Activated CD4-positive, alpha-beta T cell treated with anti-CD3 and anti-CD28 coated beads for 36 hours (primary cell): Measurements from ENCODE around the gene RBBP7. TPM values are rescaled to one million over a fixed set of nuclear protein-coding genes. Genes with fewer than 3 reads are reported as not detected.
A peak's percentile ranks its signal among the peaks of the same experiment; 100 is the strongest.

Experiments
- ATAC-seq: fragments of 200-7000 bp; cut with Tn5 transposase; one replicate; pipeline ENCODE4 v1.10.0; 2021; ENCODE audit warnings: mild to moderate bottlenecking, moderate library complexity
- CTCF ChIA-PET: fragments of 350-600 bp; sonication (Branson Sonifier 250); formaldehyde crosslinking; loops from one replicate; lab custom pipeline; 2021; ENCODE audit warnings: antibody characterized with exemption; lab: Charles Lee
- POLR2A ChIA-PET: fragments of 350-600 bp; sonication (Branson Sonifier 250); formaldehyde crosslinking; loops from one replicate; lab custom pipeline; 2021; ENCODE audit warnings: antibody characterized with exemption, inconsistent platforms; lab: Charles Lee
- DNase-seq: peaks from one replicate; pipeline ENCODE4 v3.0.0-alpha.2; 2020
- H3K27ac Mint-ChIP-seq: one replicate; pipeline ENCODE4 v1.8.0; 2021; ENCODE audit warnings: mixed read lengths
- H3K27me3 Mint-ChIP-seq: one replicate; pipeline ENCODE4 v1.8.0; 2021; ENCODE audit warnings: mixed read lengths
- H3K36me3 Mint-ChIP-seq: one replicate; pipeline ENCODE4 v1.8.0; 2021; ENCODE audit warnings: low read depth, mixed read lengths
- H3K4me1 Mint-ChIP-seq: one replicate; pipeline ENCODE4 v1.8.0; 2021; ENCODE audit warnings: mixed read lengths
- H3K4me3 Mint-ChIP-seq: one replicate; pipeline ENCODE4 v1.8.0; 2021; ENCODE audit warnings: mild to moderate bottlenecking, moderate library complexity, mixed read lengths
- H3K9me3 Mint-ChIP-seq: one replicate; pipeline ENCODE4 v1.8.0; 2021; ENCODE audit warnings: low read depth, mixed read lengths
- intact Hi-C, 2 experiments: fragments of 100-400 bp; cut with DNase I in 1 of 2; cut with micrococcal nuclease in 1 of 2; formaldehyde crosslinking; loops; one replicate each; pipeline versions ENCODE4 v1.14.2 to v1.15.1; 2022 to 2024; cut with DNase I, micrococcal nuclease
- total RNA-seq, 2 experiments: library from RNA; stranded (reverse); gene quantifications; one replicate each; pipeline ENCODE4 v1.2.3, GENCODE V29; 2021

The RBBP7 gene
- total RNA-seq, result 100 to 1,000 TPM; 198 to 238 TPM

DNA sequence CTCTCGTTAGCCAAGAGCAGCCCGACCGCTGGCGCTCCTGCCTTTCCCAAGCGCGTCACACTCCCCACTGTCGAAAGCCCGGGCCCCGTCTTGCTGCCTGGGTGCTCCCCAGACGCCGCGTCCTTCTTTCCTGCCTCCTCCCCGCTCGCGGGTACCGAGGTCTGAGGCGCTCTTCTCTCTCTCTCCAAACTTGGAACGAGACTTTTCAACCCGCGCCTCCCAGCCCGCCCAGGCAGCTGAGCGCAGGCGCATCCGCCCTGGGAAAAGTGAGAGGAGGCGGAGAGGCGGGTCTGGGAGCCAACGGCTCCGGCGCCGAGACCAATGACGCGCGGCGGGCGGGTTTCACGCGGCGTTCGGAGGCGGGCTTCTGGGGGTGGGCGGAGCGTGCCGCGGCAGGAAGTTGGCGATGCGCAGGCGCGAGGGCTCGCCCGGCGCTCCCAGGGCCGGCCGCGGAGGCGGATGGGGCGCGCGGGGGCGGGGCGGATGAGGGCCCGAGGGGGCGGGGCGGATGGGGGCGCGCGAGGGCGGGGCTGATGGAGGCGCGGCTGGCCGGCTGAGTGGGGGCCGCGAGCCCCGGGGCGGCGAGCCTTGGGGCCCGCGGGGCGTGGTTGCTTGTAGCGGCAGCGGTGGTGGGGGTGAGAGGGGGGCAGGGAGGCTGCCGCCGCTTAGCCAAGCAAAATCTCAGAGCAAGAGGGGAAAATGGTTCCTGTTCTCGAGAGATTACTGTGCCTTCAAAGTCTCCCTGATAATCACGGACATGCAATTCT is at the start of gene RBBP7:
Gene RBBP7, minus strand, starts transcription at position 268 of the 767 bp plus-strand sequence. CDS start 309 bp downstream, outside the sequence.
- H3K36me3 Mint-ChIP-seq, result peaks cover 28% of the 10 kb centered on the region
- peaks cover 24% of the 10 kb centered on the region for H3K4me1 Mint-ChIP-seq
- intact Hi-C loops, result loop anchor here (1.0 to 10.0 kb wide), 7 partner anchors 13 to 1133 kb away; partner anchors contain the start of genes TXLNG (in 2 of the 2), AP1S2 (in 1 of the 2), CA5B (in 1 of the 2) and REPS2 (in 1 of the 2)
- H3K27ac Mint-ChIP-seq, result peak within 1 kb of the TSS; percentile 95
- CTCF ChIA-PET, result interaction anchor here (1.3 kb wide), 1 partner anchor 13 kb away, joined by 3 read pairs; no protein-coding TSS in a partner anchor
- ATAC-seq, result peak; percentile 84
- H3K4me3 Mint-ChIP-seq, result peak within 1 kb of the TSS; percentile 93
- DNase-seq, result peak; percentile 93
- peaks cover 2% of the 10 kb centered on the region for H3K27me3 Mint-ChIP-seq
- H3K9me3 Mint-ChIP-seq, result no peaks in the 10 kb centered on the region
- POLR2A ChIA-PET, result no interaction called here

DNA sequence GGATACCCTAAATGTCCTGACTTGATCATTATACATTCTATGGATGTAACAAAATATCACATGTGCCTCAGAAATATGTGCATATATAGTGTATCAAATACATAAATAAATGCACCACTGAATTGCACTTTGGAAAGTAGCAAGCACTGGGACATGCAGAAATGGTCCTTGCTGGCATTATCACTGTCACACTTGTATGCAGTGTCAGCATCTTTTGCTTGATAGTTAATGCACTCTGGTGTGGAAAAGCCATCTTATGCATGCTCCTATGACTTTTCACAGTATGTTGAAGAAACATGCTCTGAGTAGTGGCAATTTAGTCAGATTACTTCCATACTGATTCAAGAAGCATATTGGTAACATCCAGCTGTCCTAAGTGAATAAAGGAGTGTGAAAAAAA is 48.8 kb upstream of the RBBP7 start:
- no peak overlapping the region for H3K4me3 Mint-ChIP-seq

DNA sequence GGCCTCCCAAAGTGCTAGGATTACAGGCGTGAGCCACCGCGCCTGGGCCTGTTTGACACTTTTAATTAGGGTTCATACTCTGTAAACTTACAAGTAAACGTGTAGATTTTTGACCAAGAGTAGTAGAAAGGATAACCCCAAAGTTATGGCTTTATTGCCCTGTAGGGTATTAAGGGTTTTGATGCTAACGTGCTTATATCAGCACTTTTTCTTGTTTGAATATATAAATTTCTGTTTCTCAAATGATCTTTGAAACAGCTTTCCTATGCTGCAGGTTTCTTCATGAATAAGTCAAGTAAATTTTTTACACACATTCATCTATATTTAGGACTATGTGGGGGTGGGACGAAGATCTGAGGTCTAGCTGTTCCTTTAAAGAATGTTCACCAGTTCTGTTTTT is 47.0 kb upstream of the RBBP7 start:
- Mint-ChIP-seq H3K9me3 (no peaks in the 10 kb centered on the region), H3K4me1 (no peaks in the 10 kb centered on the region), H3K27me3 (peaks cover 3% of the 10 kb centered on the region), H3K36me3 (no peaks in the 10 kb centered on the region), H3K4me3 (no peak overlapping the region), H3K27ac (no peak overlapping the region)
- CTCF ChIA-PET, result interaction anchor here (0.9 kb wide), 1 partner anchor 345 kb away, joined by 3 read pairs; no protein-coding TSS in a partner anchor
- POLR2A ChIA-PET, result no interaction called here
- ATAC-seq (no peak), DNase-seq (no peak)
- intact Hi-C loops, result no loop called here

More for the DNA sequence above, 48.8 kb upstream of the RBBP7 start:
- no peak for DNase-seq
- POLR2A ChIA-PET, result no interaction called here
- no peak overlapping the region for H3K27ac Mint-ChIP-seq
- H3K4me1 Mint-ChIP-seq, result no peaks in the 10 kb centered on the region
- CTCF ChIA-PET, result no interaction called here
- no peak for ATAC-seq
- intact Hi-C loops, result no loop called here
- H3K9me3 Mint-ChIP-seq, result no peaks in the 10 kb centered on the region
- peaks cover 3% of the 10 kb centered on the region for H3K27me3 Mint-ChIP-seq
- no peaks in the 10 kb centered on the region for H3K36me3 Mint-ChIP-seq

DNA sequence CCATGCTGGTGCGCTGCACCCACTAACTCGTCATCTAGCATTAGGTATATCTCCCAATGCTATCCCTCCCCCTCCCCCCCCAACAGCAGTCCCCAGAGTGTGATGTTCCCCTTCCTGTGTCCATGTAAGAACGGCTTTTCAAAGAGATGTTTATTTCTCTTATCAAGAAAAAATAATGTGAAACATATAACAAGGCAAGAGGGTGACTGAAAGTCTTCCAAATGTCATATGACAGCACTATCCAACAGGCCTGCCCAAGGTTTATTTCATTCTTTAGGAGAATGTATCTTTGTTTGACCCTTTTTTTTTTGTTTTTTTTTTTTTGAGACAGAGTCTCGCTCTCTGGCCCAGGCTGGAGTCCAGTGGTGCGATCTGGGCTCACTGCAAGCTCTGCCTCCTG is 46.4 kb upstream of the RBBP7 start:
- CTCF ChIA-PET, result interaction anchor here (1.1 kb wide), 1 partner anchor 26 kb away, joined by 3 read pairs; no protein-coding TSS in a partner anchor

DNA sequence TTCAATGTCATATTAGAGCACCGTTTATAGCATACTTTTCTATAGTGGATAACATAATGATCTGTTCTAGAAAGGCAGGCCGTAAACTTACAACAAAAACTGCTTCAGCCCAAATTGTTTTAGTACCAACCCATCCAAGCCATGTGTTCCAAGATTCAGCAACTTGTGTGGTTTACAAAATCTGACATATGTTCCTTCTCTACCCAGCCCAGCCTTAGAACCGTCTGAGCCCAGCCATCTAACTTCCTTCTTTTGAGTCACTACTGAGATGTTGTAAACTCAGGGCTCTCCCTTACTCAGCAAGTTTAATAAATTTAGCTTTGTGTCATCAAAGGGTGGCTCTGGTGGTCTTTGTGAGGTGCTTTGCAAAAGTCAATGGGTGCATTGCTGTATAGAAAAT is 43.9 kb upstream of the RBBP7 start:
- ChIA-PET CTCF (no interaction called here), POLR2A (no interaction called here)
- Mint-ChIP-seq H3K27ac (no peak overlapping the region), H3K36me3 (no peaks in the 10 kb centered on the region), H3K4me3 (no peak overlapping the region), H3K4me1 (no peaks in the 10 kb centered on the region), H3K9me3 (no peaks in the 10 kb centered on the region), H3K27me3 (peaks cover 3% of the 10 kb centered on the region)
- intact Hi-C loops, result no loop called here
- no peak for DNase-seq
- no peak for ATAC-seq

More for the DNA sequence above, 46.4 kb upstream of the RBBP7 start:
- H3K27ac Mint-ChIP-seq, result no peak overlapping the region
- H3K36me3 Mint-ChIP-seq, result no peaks in the 10 kb centered on the region
- POLR2A ChIA-PET, result no interaction called here
- intact Hi-C loops, result no loop called here
- no peak overlapping the region for H3K4me3 Mint-ChIP-seq
- H3K9me3 Mint-ChIP-seq, result no peaks in the 10 kb centered on the region
- no peaks in the 10 kb centered on the region for H3K4me1 Mint-ChIP-seq
- H3K27me3 Mint-ChIP-seq, result peaks cover 3% of the 10 kb centered on the region
- no peak for ATAC-seq
- no peak for DNase-seq

DNA sequence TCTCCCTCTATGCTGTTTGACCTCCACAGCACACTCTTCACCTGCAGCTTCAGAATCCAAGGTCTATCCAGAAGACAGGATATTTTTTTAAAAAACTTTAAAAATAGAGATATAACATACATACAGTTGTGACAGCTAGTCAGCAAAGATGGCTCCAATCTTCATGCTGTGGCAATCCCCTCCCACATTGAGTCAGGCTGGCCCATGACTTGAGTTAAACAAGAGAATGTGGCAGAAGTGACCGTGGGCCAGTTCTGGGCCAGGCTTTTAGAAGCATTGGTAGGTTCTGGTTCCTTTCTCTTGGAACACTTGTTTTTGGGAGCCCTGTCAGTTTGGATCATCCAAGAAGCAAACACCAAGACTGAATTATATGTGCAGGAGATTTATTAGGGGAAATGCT is 40.2 kb upstream of the RBBP7 start:
- H3K4me1 Mint-ChIP-seq, result no peaks in the 10 kb centered on the region
- no peaks in the 10 kb centered on the region for H3K9me3 Mint-ChIP-seq
- ChIA-PET POLR2A (no interaction called here), CTCF (no interaction called here)
- no peak for ATAC-seq
- no peak for DNase-seq
- H3K27ac Mint-ChIP-seq, result no peak overlapping the region
- intact Hi-C loops, result no loop called here
- peaks cover 2% of the 10 kb centered on the region for H3K27me3 Mint-ChIP-seq
- H3K36me3 Mint-ChIP-seq, result no peaks in the 10 kb centered on the region
- no peak overlapping the region for H3K4me3 Mint-ChIP-seq

DNA sequence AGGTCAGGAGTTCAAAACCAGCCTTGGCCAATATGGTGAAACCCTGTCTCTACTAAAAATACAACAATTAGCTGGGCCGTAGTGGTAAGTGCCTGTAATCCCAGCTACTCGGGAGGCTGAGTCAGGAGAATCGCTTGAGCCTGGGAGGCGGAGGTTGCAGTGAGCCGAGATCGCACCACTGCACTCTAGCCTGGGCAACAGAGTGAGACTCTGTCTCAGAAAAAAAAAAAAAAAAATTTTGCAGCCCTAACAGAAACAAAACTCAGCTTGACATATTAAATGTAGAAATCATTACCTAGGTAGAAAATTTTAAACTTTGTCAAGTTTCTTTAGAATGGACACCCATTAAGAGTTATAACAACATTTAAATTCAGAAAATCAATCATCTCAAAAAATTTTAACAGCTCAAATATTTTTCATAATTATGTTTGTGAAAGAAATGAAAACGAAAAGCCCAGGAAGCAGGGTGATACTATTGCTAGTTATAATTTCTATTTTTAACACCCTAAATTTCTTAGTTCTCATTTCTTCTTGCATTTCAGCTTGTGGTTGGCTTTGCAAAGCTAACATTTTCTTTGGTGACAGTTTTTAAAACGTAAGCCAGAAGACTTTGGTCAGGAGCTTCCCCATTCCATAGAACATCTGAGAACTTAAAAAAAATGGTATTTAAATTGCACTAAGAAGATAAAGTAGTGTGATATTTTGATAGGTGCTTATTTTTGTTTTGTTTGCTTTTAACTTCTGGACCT is 33.3 kb upstream of the RBBP7 start:
- intact Hi-C loops, result no loop called here
- Mint-ChIP-seq H3K4me1 (no peaks in the 10 kb centered on the region), H3K27me3 (peaks cover 4% of the 10 kb centered on the region), H3K9me3 (no peaks in the 10 kb centered on the region), H3K36me3 (no peaks in the 10 kb centered on the region), H3K4me3 (no peak overlapping the region), H3K27ac (no peak overlapping the region)
- ChIA-PET POLR2A (no interaction called here), CTCF (interaction anchor here (0.9 kb wide), 1 partner anchor 21 kb away, joined by 3 read pairs; no protein-coding TSS in a partner anchor)
- DNase-seq, result no peak
- ATAC-seq, result no peak

DNA sequence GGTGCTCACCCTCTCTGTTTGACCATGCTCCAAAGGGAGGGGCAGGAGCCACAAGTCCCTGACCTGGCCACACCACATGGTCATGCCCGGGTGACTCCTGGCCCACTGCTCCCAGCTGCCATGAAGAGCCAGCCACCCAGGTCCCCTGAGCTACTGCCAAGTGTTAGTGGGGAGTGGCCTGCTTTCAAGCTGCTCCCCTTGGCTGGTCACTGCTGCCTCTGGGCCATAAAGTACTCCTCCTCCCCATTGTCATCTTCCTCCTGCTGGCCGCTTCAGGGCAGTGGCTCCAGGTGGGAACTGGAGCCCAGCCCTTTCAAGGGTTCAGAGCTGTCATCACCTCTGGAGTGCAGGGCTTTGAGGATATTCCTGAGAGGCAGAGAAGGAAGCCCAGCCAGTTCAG is 27.3 kb upstream of the RBBP7 start:
- Mint-ChIP-seq H3K27ac (no peak overlapping the region), H3K27me3 (peaks cover 5% of the 10 kb centered on the region), H3K9me3 (no peaks in the 10 kb centered on the region), H3K4me1 (peaks cover 4% of the 10 kb centered on the region), H3K36me3 (no peaks in the 10 kb centered on the region), H3K4me3 (no peak overlapping the region)
- ATAC-seq, result no peak
- ChIA-PET POLR2A (no interaction called here), CTCF (no interaction called here)
- DNase-seq, result no peak
- intact Hi-C loops, result no loop called here

DNA sequence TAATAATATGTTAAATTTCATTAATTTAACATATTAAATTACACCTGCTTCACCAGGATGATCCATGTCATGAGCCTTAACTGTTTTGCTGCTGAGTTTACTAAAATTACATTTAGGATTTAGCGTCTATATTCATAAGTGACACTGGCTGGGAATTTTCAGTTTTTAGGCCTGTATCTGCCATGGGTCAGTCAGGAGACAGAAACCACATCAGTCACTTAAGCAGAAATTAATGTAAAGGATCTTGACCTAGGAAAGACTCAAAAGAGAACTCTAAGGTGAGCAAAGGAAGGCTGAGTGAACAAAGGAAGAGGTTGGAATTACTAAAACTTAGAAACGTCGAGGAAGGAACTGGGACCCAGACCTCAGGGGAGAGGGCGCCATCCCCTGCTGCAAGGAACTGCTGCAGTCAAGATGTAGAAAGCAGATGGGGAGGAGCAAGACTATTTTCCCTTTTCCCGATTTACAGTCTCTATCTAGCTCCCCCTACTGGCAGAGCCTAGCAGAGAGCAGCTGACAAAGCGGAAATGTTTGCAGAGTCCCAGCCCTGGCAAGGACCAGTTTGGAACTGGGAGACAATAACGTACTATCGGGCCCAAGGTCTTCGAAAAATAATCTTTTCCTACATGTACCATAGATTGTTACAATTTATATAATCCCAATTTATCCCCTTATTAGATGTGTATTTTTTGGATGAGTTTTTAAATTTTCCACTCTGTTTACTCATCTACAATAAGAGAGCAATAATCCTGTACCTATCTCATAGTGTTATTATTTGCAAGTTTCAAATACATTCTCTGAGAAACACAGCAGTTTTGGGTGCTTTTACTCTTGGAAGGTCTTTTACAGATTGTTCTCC is 22.6 kb upstream of the RBBP7 start:
- intact Hi-C loops, result loop anchor here (1.0 to 2.0 kb wide), 2 partner anchors 66 kb away; no protein-coding TSS in a partner anchor
- ChIA-PET CTCF (interaction anchor here (0.6 to 2.1 kb wide), 6 partner anchors 10 to 153 kb away, joined by 3 to 25 read pairs (median 4); no protein-coding TSS in a partner anchor), POLR2A (no interaction called here)
- Mint-ChIP-seq H3K9me3 (no peaks in the 10 kb centered on the region), H3K4me3 (no peak overlapping the region), H3K4me1 (peaks cover 20% of the 10 kb centered on the region), H3K36me3 (no peaks in the 10 kb centered on the region), H3K27ac (no peak overlapping the region), H3K27me3 (peaks cover 5% of the 10 kb centered on the region)
- peak; percentile 71 for DNase-seq
- ATAC-seq, result peak; percentile 71

DNA sequence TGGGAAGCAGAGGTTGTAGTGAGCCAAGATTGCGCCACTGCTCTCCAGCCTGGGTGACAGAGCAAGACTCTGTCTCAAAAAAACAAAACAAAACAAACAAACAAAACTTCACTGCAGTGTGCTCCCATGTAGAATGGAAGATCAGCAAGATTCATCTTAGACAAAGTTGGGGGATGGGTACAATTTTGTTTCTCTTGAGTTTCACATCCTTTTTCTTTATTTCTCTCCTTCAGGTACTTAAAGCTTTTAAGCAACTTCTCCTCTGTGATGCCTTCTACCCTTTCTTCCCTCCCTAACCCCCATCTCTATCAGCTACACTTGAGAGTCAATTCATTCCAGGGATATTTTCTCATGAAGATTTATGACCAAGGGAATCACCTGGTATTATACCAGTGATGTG is 15.5 kb upstream of the RBBP7 start:
- Mint-ChIP-seq H3K27me3 (peaks cover 2% of the 10 kb centered on the region), H3K4me1 (peaks cover 16% of the 10 kb centered on the region), H3K36me3 (no peaks in the 10 kb centered on the region), H3K4me3 (no peak overlapping the region), H3K9me3 (no peaks in the 10 kb centered on the region), H3K27ac (no peak overlapping the region)
- ATAC-seq (no peak), DNase-seq (no peak)
- intact Hi-C loops, result no loop called here
- ChIA-PET CTCF (interaction anchor here (0.6 to 2.0 kb wide), 4 partner anchors 10 to 542 kb away, joined by 3 to 5 read pairs (median 4); no protein-coding TSS in a partner anchor), POLR2A (no interaction called here)

DNA sequence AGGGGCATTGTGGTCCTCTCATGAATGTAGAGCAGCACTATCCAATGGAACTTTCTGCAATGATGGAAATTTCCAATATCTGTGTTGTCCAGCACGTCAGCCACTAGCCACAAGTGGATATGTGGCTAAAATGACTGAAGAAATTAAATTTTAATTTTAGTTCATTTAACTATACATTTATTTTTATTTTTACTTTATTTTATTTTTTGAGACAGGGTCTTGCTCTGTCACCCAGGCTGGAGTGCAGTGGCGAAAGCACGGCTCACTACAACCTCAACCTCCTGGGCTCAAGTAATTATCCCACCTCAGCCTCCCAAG is 13.3 kb upstream of the RBBP7 start:
- H3K4me1 Mint-ChIP-seq, result peaks cover 3% of the 10 kb centered on the region
- intact Hi-C loops, result loop anchor here (1.0 to 2.0 kb wide), 3 partner anchors 13 to 163 kb away; partner anchors contain the start of genes RBBP7 (in 1 of the 2) and REPS2 (in 1 of the 2)
- POLR2A ChIA-PET, result interaction anchor here (0.6 to 1.1 kb wide), 3 partner anchors 10 to 15 kb away, joined by 3 to 4 read pairs (median 3); no protein-coding TSS in a partner anchor
- no peaks in the 10 kb centered on the region for H3K27me3 Mint-ChIP-seq
- no peaks in the 10 kb centered on the region for H3K9me3 Mint-ChIP-seq
- no peaks in the 10 kb centered on the region for H3K36me3 Mint-ChIP-seq
- ATAC-seq (no peak), DNase-seq (no peak)
- H3K27ac Mint-ChIP-seq, result no peak overlapping the region
- CTCF ChIA-PET, result interaction anchor here (0.5 to 4.4 kb wide), 15 partner anchors 9 to 807 kb away, joined by 3 to 38 read pairs (median 4); partner anchors contain the start of gene REPS2
- H3K4me3 Mint-ChIP-seq, result no peak overlapping the region
